ENCODE results near the gene E2F2.

DNA sequence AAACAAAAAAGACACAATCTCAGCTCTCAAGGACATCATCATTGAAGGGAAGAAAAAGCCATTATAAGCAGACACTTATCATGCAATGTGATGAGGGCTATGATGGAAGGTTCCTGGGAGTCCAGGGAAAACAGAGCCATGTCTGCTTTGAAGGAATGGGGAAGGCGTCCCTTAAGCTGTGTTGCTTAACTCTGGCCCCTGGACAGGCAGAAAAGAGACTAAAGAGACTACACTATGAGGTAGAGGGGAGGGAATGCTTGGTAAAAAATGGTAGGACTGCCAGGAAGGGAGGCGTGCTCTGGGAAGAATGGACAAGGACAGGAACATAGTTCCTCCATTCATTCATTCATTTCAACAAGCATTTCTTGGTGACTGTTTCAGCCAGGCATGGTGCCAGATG, 68.3 kb downstream of the E2F2 start:
- TF ChIP-seq, protein P1, sequence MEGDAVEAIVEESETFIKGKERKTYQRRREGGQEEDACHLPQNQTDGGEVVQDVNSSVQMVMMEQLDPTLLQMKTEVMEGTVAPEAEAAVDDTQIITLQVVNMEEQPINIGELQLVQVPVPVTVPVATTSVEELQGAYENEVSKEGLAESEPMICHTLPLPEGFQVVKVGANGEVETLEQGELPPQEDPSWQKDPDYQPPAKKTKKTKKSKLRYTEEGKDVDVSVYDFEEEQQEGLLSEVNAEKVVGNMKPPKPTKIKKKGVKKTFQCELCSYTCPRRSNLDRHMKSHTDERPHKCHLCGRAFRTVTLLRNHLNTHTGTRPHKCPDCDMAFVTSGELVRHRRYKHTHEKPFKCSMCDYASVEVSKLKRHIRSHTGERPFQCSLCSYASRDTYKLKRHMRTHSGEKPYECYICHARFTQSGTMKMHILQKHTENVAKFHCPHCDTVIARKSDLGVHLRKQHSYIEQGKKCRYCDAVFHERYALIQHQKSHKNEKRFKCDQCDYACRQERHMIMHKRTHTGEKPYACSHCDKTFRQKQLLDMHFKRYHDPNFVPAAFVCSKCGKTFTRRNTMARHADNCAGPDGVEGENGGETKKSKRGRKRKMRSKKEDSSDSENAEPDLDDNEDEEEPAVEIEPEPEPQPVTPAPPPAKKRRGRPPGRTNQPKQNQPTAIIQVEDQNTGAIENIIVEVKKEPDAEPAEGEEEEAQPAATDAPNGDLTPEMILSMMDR (conservative IDR thresholded peaks at IDR 0.05; ENCODE audit: low read depth, low read length) = no peak
- TF ChIP-seq RCOR1 (IDR thresholded peaks at IDR 0.05; ENCODE audit: insufficient replicate concordance, low read length) (no peak), POLR2A (IDR thresholded peaks at IDR 0.05; ENCODE audit: low read depth, low read length) (no peak), MXI1 (IDR thresholded peaks at IDR 0.05; ENCODE audit: borderline replicate concordance, low read depth, low read length) (no peak), CEBPB (IDR thresholded peaks at IDR 0.05; ENCODE audit: low read depth, low read length) (no peak), SMC3 (IDR thresholded peaks at IDR 0.05; ENCODE audit: low read depth, low read length) (no peak), RAD21 (IDR thresholded peaks at IDR 0.05; ENCODE audit: low read length) (no peak)

Measured in IMR-90 (cell line).